ENCODE measurements around the gene AFMID. TPM values are rescaled to one million over a fixed set of nuclear protein-coding genes. Genes with fewer than 3 reads are reported as not detected.

AFMID gene
- total RNA-seq, 1 experiment from 2014 or later = 30.8 TPM

DNA sequence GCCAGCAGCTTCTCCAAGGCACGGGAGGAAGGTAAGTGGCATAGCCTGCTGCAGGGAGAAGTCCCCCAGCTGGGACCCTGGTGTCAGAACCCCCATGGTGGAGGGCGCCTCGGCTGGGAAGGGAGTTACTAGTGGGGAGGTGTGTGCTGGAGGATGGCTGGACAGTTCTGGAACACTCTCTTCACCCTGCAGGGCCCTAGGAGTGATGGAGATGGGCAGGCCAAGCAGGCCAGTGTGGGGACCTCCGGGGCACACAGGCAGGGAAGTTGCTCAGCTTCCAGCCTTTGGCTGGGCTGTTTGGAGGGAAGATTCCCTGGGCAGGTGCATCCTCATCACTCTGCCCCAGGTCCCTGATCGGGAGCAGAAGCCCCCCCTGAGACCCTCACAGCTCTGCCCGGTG is 40.3 kb upstream of the AFMID start:
- no TSS peak for BruUV-seq (replicated peaks)
- DNase-seq = no peak
- peak overlapping the region; percentile 48 for H3K27ac Mint-ChIP-seq (ENCODE audit: unreplicated experiment)
- peaks cover 71% of the 10 kb centered on the region for H3K4me1 Mint-ChIP-seq (ENCODE audit: low read depth, unreplicated experiment)
- CTCF ChIA-PET = no interaction called here
- H3K9me3 Mint-ChIP-seq (ENCODE audit: low read depth, unreplicated experiment) = no peaks in the 10 kb centered on the region
- peaks cover 32% of the 10 kb centered on the region for H3K36me3 Mint-ChIP-seq (ENCODE audit: insufficient read depth, unreplicated experiment)
- TF ChIP-seq, protein P1, sequence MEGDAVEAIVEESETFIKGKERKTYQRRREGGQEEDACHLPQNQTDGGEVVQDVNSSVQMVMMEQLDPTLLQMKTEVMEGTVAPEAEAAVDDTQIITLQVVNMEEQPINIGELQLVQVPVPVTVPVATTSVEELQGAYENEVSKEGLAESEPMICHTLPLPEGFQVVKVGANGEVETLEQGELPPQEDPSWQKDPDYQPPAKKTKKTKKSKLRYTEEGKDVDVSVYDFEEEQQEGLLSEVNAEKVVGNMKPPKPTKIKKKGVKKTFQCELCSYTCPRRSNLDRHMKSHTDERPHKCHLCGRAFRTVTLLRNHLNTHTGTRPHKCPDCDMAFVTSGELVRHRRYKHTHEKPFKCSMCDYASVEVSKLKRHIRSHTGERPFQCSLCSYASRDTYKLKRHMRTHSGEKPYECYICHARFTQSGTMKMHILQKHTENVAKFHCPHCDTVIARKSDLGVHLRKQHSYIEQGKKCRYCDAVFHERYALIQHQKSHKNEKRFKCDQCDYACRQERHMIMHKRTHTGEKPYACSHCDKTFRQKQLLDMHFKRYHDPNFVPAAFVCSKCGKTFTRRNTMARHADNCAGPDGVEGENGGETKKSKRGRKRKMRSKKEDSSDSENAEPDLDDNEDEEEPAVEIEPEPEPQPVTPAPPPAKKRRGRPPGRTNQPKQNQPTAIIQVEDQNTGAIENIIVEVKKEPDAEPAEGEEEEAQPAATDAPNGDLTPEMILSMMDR (IDR thresholded peaks at IDR 0.05; ENCODE audit: unreplicated experiment) = no peak
- intact Hi-C loops (cut with micrococcal nuclease; ENCODE audit: unreplicated experiment) = loop anchor here (1.0 kb wide), 1 partner anchor 40 kb away; the partner anchor contains the start of genes AFMID and TK1
- no peaks in the 10 kb centered on the region for H3K27me3 Mint-ChIP-seq (ENCODE audit: unreplicated experiment)
- H3K4me3 Mint-ChIP-seq (ENCODE audit: low read depth, unreplicated experiment) = no peak overlapping the region

- Mint-ChIP-seq H3K27ac (ENCODE audit: unreplicated experiment) (peak overlapping the region; percentile 48), H3K9me3 (ENCODE audit: low read depth, unreplicated experiment) (no peaks in the 10 kb centered on the region), H3K4me3 (ENCODE audit: low read depth, unreplicated experiment) (no peak overlapping the region), H3K27me3 (ENCODE audit: unreplicated experiment) (no peaks in the 10 kb centered on the region), H3K36me3 (ENCODE audit: insufficient read depth, unreplicated experiment) (peaks cover 28% of the 10 kb centered on the region), H3K4me1 (ENCODE audit: low read depth, unreplicated experiment) (peaks cover 65% of the 10 kb centered on the region)
- CTCF ChIA-PET = interaction anchor here (0.9 kb wide), 1 partner anchor 9 kb away, joined by 3 read pairs; no protein-coding TSS in a partner anchor
- TF ChIP-seq, protein P1 (IDR thresholded peaks at IDR 0.05; ENCODE audit: unreplicated experiment) = no peak
- DNase-seq = peak; percentile 81
- intact Hi-C loops (cut with micrococcal nuclease; ENCODE audit: unreplicated experiment) = loop anchor here (1.0 kb wide), 1 partner anchor 40 kb away; the partner anchor contains the start of genes AFMID and TK1
- no TSS peak for BruUV-seq (replicated peaks)
Measured at GRCh38 chr17:78147315-78147998, 39.7 kb upstream of the AFMID start.

GRCh38 chr17:78148286-78149016 is 38.7 kb upstream of the AFMID start:
- no peak for DNase-seq
- Mint-ChIP-seq H3K36me3 (ENCODE audit: insufficient read depth, unreplicated experiment) (peaks cover 23% of the 10 kb centered on the region), H3K4me3 (ENCODE audit: low read depth, unreplicated experiment) (peak overlapping the region; percentile 6), H3K4me1 (ENCODE audit: low read depth, unreplicated experiment) (peaks cover 55% of the 10 kb centered on the region), H3K9me3 (ENCODE audit: low read depth, unreplicated experiment) (no peaks in the 10 kb centered on the region), H3K27me3 (ENCODE audit: unreplicated experiment) (no peaks in the 10 kb centered on the region), H3K27ac (ENCODE audit: unreplicated experiment) (peak overlapping the region; percentile 48)
- TF ChIP-seq, protein P1 (IDR thresholded peaks at IDR 0.05; ENCODE audit: unreplicated experiment) = no peak
- no TSS peak for BruUV-seq (replicated peaks)
- CTCF ChIA-PET = interaction anchor here (0.9 kb wide), 1 partner anchor 10 kb away, joined by 3 read pairs; no protein-coding TSS in a partner anchor
- intact Hi-C loops (cut with micrococcal nuclease; ENCODE audit: unreplicated experiment) = no loop called here

GRCh38 chr17:78151514-78152008 is 35.6 kb upstream of the AFMID start:
- Mint-ChIP-seq H3K27me3 (ENCODE audit: unreplicated experiment) (no peaks in the 10 kb centered on the region), H3K4me1 (ENCODE audit: low read depth, unreplicated experiment) (peaks cover 39% of the 10 kb centered on the region), H3K36me3 (ENCODE audit: insufficient read depth, unreplicated experiment) (peaks cover 5% of the 10 kb centered on the region), H3K9me3 (ENCODE audit: low read depth, unreplicated experiment) (no peaks in the 10 kb centered on the region), H3K27ac (ENCODE audit: unreplicated experiment) (no peak overlapping the region), H3K4me3 (ENCODE audit: low read depth, unreplicated experiment) (no peak overlapping the region)
- DNase-seq = peak; percentile 69
- no TSS peak for BruUV-seq (replicated peaks)
- CTCF ChIA-PET = interaction anchor here (0.5 to 1.2 kb wide), 5 partner anchors 10 to 73 kb away, joined by 3 to 7 read pairs (median 5); no protein-coding TSS in a partner anchor
- TF ChIP-seq, protein P1 (IDR thresholded peaks at IDR 0.05; ENCODE audit: unreplicated experiment) = no peak
- intact Hi-C loops (cut with micrococcal nuclease; ENCODE audit: unreplicated experiment) = no loop called here

Measured in Calu3 (cell line).